ENCODE results near the gene TBKBP1.

TBKBP1 gene

GRCh38 chr17:47716375-47716774 is 22.4 kb downstream of the TBKBP1 start:
- no peak for DNase-seq

- no peak for DNase-seq
Observed at GRCh38 chr17:47717261-47717697, 23.3 kb downstream of the TBKBP1 start.

- no peak for DNase-seq
Observed at GRCh38 chr17:47717979-47718621, 24.1 kb downstream of the TBKBP1 start.

- no peak for DNase-seq
Observed at GRCh38 chr17:47718634-47719405, 24.9 kb downstream of the TBKBP1 start.

- peak; percentile 88 for DNase-seq
Observed at GRCh38 chr17:47719411-47720152, 25.6 kb downstream of the TBKBP1 start.

GRCh38 chr17:47720196-47720595 is 26.2 kb downstream of the TBKBP1 start:
- DNase-seq: no peak

GRCh38 chr17:47720754-47721533 is 27.0 kb downstream of the TBKBP1 start:
- peak; percentile 83 for DNase-seq

GRCh38 chr17:47721725-47722124 is 27.8 kb downstream of the TBKBP1 start:
- no peak for DNase-seq

- DNase-seq: no peak
Observed at GRCh38 chr17:47724705-47725104, 30.7 kb downstream of the TBKBP1 start.

GRCh38 chr17:47725446-47726111 is 31.6 kb downstream of the TBKBP1 start:
- DNase-seq: no peak

- DNase-seq: no peak
Observed at GRCh38 chr17:47726796-47727703, 33.1 kb downstream of the TBKBP1 start.

- no peak for DNase-seq
Observed at GRCh38 chr17:47727704-47728036, 33.7 kb downstream of the TBKBP1 start.

GRCh38 chr17:47728214-47728877 is 34.4 kb downstream of the TBKBP1 start:
- DNase-seq: no peak

GRCh38 chr17:47729476-47729875 is 35.5 kb downstream of the TBKBP1 start:
- DNase-seq: no peak

GRCh38 chr17:47730681-47731080 is 36.7 kb downstream of the TBKBP1 start:
- no peak for DNase-seq

GRCh38 chr17:47731396-47731795 is 37.4 kb downstream of the TBKBP1 start:
- no peak for DNase-seq

GRCh38 chr17:47732399-47733046 is 38.6 kb downstream of the TBKBP1 start:
- no peak for DNase-seq

GRCh38 chr17:47733047-47733673 is 39.2 kb downstream of the TBKBP1 start, which contains the start of gene TBX21:
Gene TBX21, plus strand, starts transcription at chr17:47733236. Its CDS starts 219 bp downstream, at chr17:47733455.
- peak; percentile 67 for DNase-seq

GRCh38 chr17:47733674-47734410 is 39.9 kb downstream of the TBKBP1 start:
- no peak for DNase-seq

Data from fibroblast of skin of back (primary cell).